GM23338 (cell line): ENCODE results near the gene RAD51B. TPM values are rescaled to one million over a fixed set of nuclear protein-coding genes. Genes with fewer than 3 reads are reported as not detected.

Experiments used
- ATAC-seq: fragments of 200-7000 bp; cut with Tn5 transposase; 3 replicates; pipeline ENCODE4 v1.9.1; 2020
- DNase-seq: peaks from one replicate; pipeline ENCODE4 v3.0.0-alpha.2; 2015; ENCODE audit warnings: low spot score
- H2AFZ ChIP-seq: fragments of 200-600 bp; sonication (generic); 2 replicates; pipeline ENCODE4 v1.8.0; 2016; ENCODE audit warnings: antibody characterized with exemption, mild to moderate bottlenecking, moderate library complexity
- H3F3A ChIP-seq: fragments of 200-600 bp; sonication (generic); replicated peaks from 2 replicates; pipeline ENCODE4 v1.8.0; 2017; ENCODE audit warnings: antibody characterized with exemption, mixed run types, low read depth
- H3K27ac ChIP-seq: fragments of 200-600 bp; sonication (generic); 2 replicates; pipeline ENCODE4 v1.6.1; 2016; ENCODE audit warnings: low read depth
- H3K27me3 ChIP-seq: fragments of 200-600 bp; sonication (generic); 2 replicates; pipeline ENCODE4 v1.8.0; 2016; ENCODE audit warnings: mild to moderate bottlenecking, mixed run types, moderate library complexity; ENCODE audit not compliant: insufficient read depth
- H3K36me3 ChIP-seq: fragments of 200-600 bp; sonication (generic); 2 replicates; pipeline ENCODE4 v1.8.0; 2016; ENCODE audit warnings: mild to moderate bottlenecking; ENCODE audit not compliant: insufficient read depth
- H3K4me1 ChIP-seq: fragments of 200-600 bp; sonication (generic); 2 replicates; pipeline ENCODE4 v1.8.0; 2016; ENCODE audit warnings: mild to moderate bottlenecking, moderate library complexity; ENCODE audit not compliant: insufficient read depth
- H3K4me2 ChIP-seq: fragments of 200-600 bp; sonication (generic); 2 replicates; pipeline ENCODE4 v1.7.1; 2017; ENCODE audit warnings: mixed run types
- H3K4me3 ChIP-seq: fragments of 200-600 bp; sonication (generic); 2 replicates; pipeline ENCODE4 v1.6.1; 2016; ENCODE audit warnings: mixed run types
- H3K79me2 ChIP-seq: fragments of 200-600 bp; sonication (generic); replicated peaks from 2 replicates; pipeline ENCODE4 v1.8.0; 2017; ENCODE audit warnings: mild to moderate bottlenecking; ENCODE audit not compliant: insufficient read depth
- H3K9me2 ChIP-seq: fragments of 200-600 bp; sonication (generic); 2 replicates; pipeline ENCODE4 v1.8.0; 2017; ENCODE audit not compliant: insufficient read depth
- H4K20me1 ChIP-seq: fragments of 200-600 bp; sonication (generic); replicated peaks from 2 replicates; pipeline ENCODE4 v1.8.0; 2017; ENCODE audit warnings: mild to moderate bottlenecking; ENCODE audit not compliant: insufficient read depth
- H3K27ac Mint-ChIP-seq: 2 replicates; pipeline ENCODE4 v1.8.0; 2020; ENCODE audit warnings: inconsistent platforms, mild to moderate bottlenecking, moderate library complexity, mixed read lengths
- H3K27me3 Mint-ChIP-seq: 3 replicates; pipeline ENCODE4 v1.8.0; 2022; ENCODE audit warnings: low read depth, mild to moderate bottlenecking, moderate library complexity, mixed read lengths, inconsistent platforms; ENCODE audit not compliant: insufficient read depth, poor library complexity
- H3K36me3 Mint-ChIP-seq: 3 replicates; pipeline ENCODE4 v1.8.0; 2021; ENCODE audit warnings: low read depth, mild to moderate bottlenecking, inconsistent platforms, moderate library complexity, mixed read lengths
- H3K4me1 Mint-ChIP-seq: 3 replicates; pipeline ENCODE4 v1.8.0; 2020; ENCODE audit warnings: mild to moderate bottlenecking, inconsistent platforms, mixed read lengths
- H3K4me3 Mint-ChIP-seq: 3 replicates; pipeline ENCODE4 v1.8.0; 2021; ENCODE audit warnings: moderate library complexity, mild to moderate bottlenecking, inconsistent platforms, mixed read lengths
- H3K9me3 Mint-ChIP-seq: 3 replicates; pipeline ENCODE4 v1.8.0; 2020; ENCODE audit warnings: moderate library complexity, mild to moderate bottlenecking, inconsistent platforms, mixed read lengths
- CREB1 ChIP-seq: fragments of 250-450 bp; sonication (Bioruptor Pico); IDR thresholded peaks from 2 replicates; pipeline ENCODE4 v1.5.0; 2020; ENCODE audit warnings: low read depth, mild to moderate bottlenecking, moderate library complexity
- ETS1 ChIP-seq: IDR thresholded peaks from 2 replicates; pipeline ENCODE4 v1.6.1; 2016; ENCODE audit warnings: antibody characterized with exemption
- EZH2phosphoT487 ChIP-seq: fragments of 200-600 bp; sonication (generic); IDR thresholded peaks from one replicate; pipeline ENCODE4 v1.8.1; 2018; ENCODE audit warnings: antibody characterized with exemption; ENCODE audit not compliant: unreplicated experiment
- JUNB ChIP-seq: IDR thresholded peaks from one replicate; pipeline ENCODE4 v1.6.1; 2016; ENCODE audit warnings: antibody characterized with exemption; ENCODE audit not compliant: unreplicated experiment
- NANOG ChIP-seq: IDR thresholded peaks from 2 replicates; pipeline ENCODE4 v1.6.1; 2016; ENCODE audit warnings: antibody characterized with exemption, borderline replicate concordance
- POLR2AphosphoS5 ChIP-seq: IDR thresholded peaks from 2 replicates; pipeline ENCODE4 v1.6.1; 2016; ENCODE audit warnings: antibody characterized with exemption, low read depth
- STAT1 ChIP-seq: IDR thresholded peaks from one replicate; pipeline ENCODE4 v1.6.1; 2016; ENCODE audit warnings: antibody characterized with exemption; ENCODE audit not compliant: unreplicated experiment
- ZNF114 ChIP-seq: fragments of 250-450 bp; sonication (Bioruptor Pico); IDR thresholded peaks from 2 replicates; pipeline ENCODE4 v1.5.0; 2020; ENCODE audit warnings: mild to moderate bottlenecking, moderate library complexity
- ZNF462 ChIP-seq: fragments of 250-450 bp; sonication (Bioruptor Pico); IDR thresholded peaks from 2 replicates; pipeline ENCODE4 v1.5.0; 2020; ENCODE audit warnings: mild to moderate bottlenecking, moderate library complexity
- polyA plus RNA-seq: library from polyadenylated mRNA; unstranded; fragments of >200 nt; fragmentation: Nextera tagmentation; extraction: Ambion mirVana; gene quantifications from 2 replicates; pipeline ENCODE4 v1.2.1, GENCODE V29; 2016
- total RNA-seq: library from RNA; depleted of rRNA; stranded (reverse); fragments of >200 nt; shearing (Covaris generic); gene quantifications from 2 replicates; pipeline ENCODE4 v1.2.3, GENCODE V29; 2014
- TF ChIP-seq, protein P1 (sequence below): IDR thresholded peaks from one replicate; pipeline ENCODE4 v1.6.1; 2018; ENCODE audit warnings: antibody characterized with exemption; ENCODE audit not compliant: unreplicated experiment

RAD51B gene
- total and polyA plus RNA-seq, 2 experiments from 2014 or later: 15.7 to 29.1 TPM

DNA sequence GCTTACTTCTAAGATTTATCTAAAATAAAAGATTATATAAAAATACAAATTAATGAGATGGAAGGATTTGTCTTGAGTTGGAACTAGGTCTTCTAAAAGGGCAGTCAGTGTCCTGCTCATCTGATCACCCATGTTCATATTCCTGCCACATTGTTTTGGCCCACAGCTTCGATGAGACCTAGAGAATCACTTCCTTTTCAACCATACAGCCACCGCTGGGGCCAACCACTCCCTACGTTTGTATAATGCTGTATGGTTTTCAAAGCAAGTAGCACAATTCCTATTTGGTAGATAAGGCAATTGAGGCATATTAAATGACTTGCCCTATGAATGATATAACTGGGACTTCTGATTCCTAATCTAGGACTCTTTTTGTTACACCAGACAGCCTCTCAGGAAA is 723.9 kb downstream of the RAD51B start:
- no peak for DNase-seq
- no peak overlapping the region for H2AFZ ChIP-seq
- Mint-ChIP-seq H3K27ac (no peak overlapping the region), H3K4me3 (no peak overlapping the region), H3K4me1 (peaks cover 14% of the 10 kb centered on the region), H3K36me3 (no peaks in the 10 kb centered on the region), H3K9me3 (no peaks in the 10 kb centered on the region), H3K27me3 (peaks cover 11% of the 10 kb centered on the region)
- no peaks in the 10 kb centered on the region; the same call in 1 of the 2 replicates for H3K36me3 ChIP-seq
- no peak for ATAC-seq
- TF ChIP-seq JUNB (no peak), ZNF114 (CRISPR knock-in tag) (no peak), ETS1 (no peak), NANOG (no peak), EZH2phosphoT487 (no peak), STAT1 (no peak), POLR2AphosphoS5 (no peak), CREB1 (CRISPR knock-in tag) (no peak), ZNF462 (CRISPR knock-in tag) (no peak)
- TF ChIP-seq, protein P1, sequence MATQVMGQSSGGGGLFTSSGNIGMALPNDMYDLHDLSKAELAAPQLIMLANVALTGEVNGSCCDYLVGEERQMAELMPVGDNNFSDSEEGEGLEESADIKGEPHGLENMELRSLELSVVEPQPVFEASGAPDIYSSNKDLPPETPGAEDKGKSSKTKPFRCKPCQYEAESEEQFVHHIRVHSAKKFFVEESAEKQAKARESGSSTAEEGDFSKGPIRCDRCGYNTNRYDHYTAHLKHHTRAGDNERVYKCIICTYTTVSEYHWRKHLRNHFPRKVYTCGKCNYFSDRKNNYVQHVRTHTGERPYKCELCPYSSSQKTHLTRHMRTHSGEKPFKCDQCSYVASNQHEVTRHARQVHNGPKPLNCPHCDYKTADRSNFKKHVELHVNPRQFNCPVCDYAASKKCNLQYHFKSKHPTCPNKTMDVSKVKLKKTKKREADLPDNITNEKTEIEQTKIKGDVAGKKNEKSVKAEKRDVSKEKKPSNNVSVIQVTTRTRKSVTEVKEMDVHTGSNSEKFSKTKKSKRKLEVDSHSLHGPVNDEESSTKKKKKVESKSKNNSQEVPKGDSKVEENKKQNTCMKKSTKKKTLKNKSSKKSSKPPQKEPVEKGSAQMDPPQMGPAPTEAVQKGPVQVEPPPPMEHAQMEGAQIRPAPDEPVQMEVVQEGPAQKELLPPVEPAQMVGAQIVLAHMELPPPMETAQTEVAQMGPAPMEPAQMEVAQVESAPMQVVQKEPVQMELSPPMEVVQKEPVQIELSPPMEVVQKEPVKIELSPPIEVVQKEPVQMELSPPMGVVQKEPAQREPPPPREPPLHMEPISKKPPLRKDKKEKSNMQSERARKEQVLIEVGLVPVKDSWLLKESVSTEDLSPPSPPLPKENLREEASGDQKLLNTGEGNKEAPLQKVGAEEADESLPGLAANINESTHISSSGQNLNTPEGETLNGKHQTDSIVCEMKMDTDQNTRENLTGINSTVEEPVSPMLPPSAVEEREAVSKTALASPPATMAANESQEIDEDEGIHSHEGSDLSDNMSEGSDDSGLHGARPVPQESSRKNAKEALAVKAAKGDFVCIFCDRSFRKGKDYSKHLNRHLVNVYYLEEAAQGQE: no peak
- H3K4me3 ChIP-seq: no peak overlapping the region
- H3K27ac ChIP-seq: no peak overlapping the region
- peaks cover 4% of the 10 kb centered on the region for H3K4me1 ChIP-seq
- peaks cover 10% of the 10 kb centered on the region; the same call in 1 of the 2 replicates for H3K9me2 ChIP-seq
- H3K27me3 ChIP-seq: no peaks in the 10 kb centered on the region
- no peaks in the 10 kb centered on the region for H4K20me1 ChIP-seq
- no peak overlapping the region for H3K4me2 ChIP-seq
- 0 out of 2 replicates have a peak, but pooled peaks cover 2% of the 10 kb centered on the region for H3F3A ChIP-seq
- H3K79me2 ChIP-seq: no peaks in the 10 kb centered on the region
